Stimulated activated CD4-positive, alpha-beta T cell treated with anti-CD3 and anti-CD28 coated beads, TNF-alpha, amount 100 ng/mL, for 1 hour (primary cell): ENCODE data around the gene CMC4.

Source experiments
- DNase-seq, 3 donors: peaks; one replicate each; pipeline ENCODE4 v3.0.0-alpha.2; 2020; ENCODE audit warnings: low read depth in 3 of 3, low spot score in 1 of 3

CMC4 gene

GRCh38 chrX:155054255-155054654, 16.7 kb downstream of the CMC4 start:
- no peak for DNase-seq

- no peak for DNase-seq
Measured at GRCh38 chrX:155053656-155054055, 17.3 kb downstream of the CMC4 start.

GRCh38 chrX:155052738-155053498, 18.0 kb downstream of the CMC4 start:
- no peak for DNase-seq

GRCh38 chrX:155048977-155049619, 21.8 kb downstream of the CMC4 start:
- no peak for DNase-seq

GRCh38 chrX:155046811-155047528, 24.0 kb downstream of the CMC4 start:
- no peak for DNase-seq

- DNase-seq, result no peak
Measured at GRCh38 chrX:155046129-155046810, 24.7 kb downstream of the CMC4 start.

GRCh38 chrX:155035688-155036087, 35.2 kb downstream of the CMC4 start:
- DNase-seq, result no peak

GRCh38 chrX:155031657-155032056, 39.3 kb downstream of the CMC4 start:
- DNase-seq, result no peak

- no peak for DNase-seq
Measured at GRCh38 chrX:155028877-155029291, 42.1 kb downstream of the CMC4 start.

GRCh38 chrX:155028129-155028528, 42.8 kb downstream of the CMC4 start:
- no peak for DNase-seq

GRCh38 chrX:155027509-155028066, 43.3 kb downstream of the CMC4 start:
- DNase-seq, result no peak

- DNase-seq, result peak; percentile 76 to 88 (median 87)
Measured at GRCh38 chrX:155026727-155027508, 44.0 kb downstream of the CMC4 start, which contains the start of gene FUNDC2. FUNDC2 (plus strand) TSS chrX:155026844; CDS start chrX:155026939, 95 bp downstream.

- no peak for DNase-seq
Measured at GRCh38 chrX:155026420-155026726, 44.6 kb downstream of the CMC4 start.

GRCh38 chrX:155023907-155024833, 46.8 kb downstream of the CMC4 start:
- no peak for DNase-seq

- DNase-seq, result no peak
Measured at GRCh38 chrX:155022585-155022984, 48.4 kb downstream of the CMC4 start, which contains the start of gene F8. F8 (minus strand) TSS chrX:155022723; CDS start chrX:155022552, 171 bp downstream.

- DNase-seq, result no peak
Measured at GRCh38 chrX:155020591-155020990, 50.3 kb downstream of the CMC4 start.
